ENCODE results near the gene FGF7. TPM values are rescaled to one million over a fixed set of nuclear protein-coding genes. Genes with fewer than 3 reads are reported as not detected.
"Not testable (repeated sequence)": the region's sequence is repeated elsewhere in the genome, so short reads cannot be mapped to it uniquely, and the experiment has no call there.

FGF7 gene
- polyA plus RNA-seq, 1 donor: 24.1 TPM

GRCh38 chr15:49439678-49440395 lies 16.8 kb downstream of the FGF7 start:
- no peak for DNase-seq

GRCh38 chr15:49441356-49441755 lies 18.3 kb downstream of the FGF7 start:
- DNase-seq: no peak

- DNase-seq: no peak
Observed at GRCh38 chr15:49441816-49442215, 18.8 kb downstream of the FGF7 start.

- no peak for DNase-seq
Observed at GRCh38 chr15:49452595-49452994, 29.6 kb downstream of the FGF7 start.

- no peak for DNase-seq
Observed at GRCh38 chr15:49456166-49456565, 33.1 kb downstream of the FGF7 start.

GRCh38 chr15:49458145-49458544 lies 35.1 kb downstream of the FGF7 start:
- no peak for DNase-seq

- DNase-seq: no peak
Observed at GRCh38 chr15:49460411-49460941, 37.4 kb downstream of the FGF7 start.

- DNase-seq: no peak
Observed at GRCh38 chr15:49462232-49462844, 39.3 kb downstream of the FGF7 start.

GRCh38 chr15:49464522-49464921 lies 41.5 kb downstream of the FGF7 start:
- DNase-seq: no peak

GRCh38 chr15:49466119-49466518 lies 43.1 kb downstream of the FGF7 start:
- DNase-seq: no peak

GRCh38 chr15:49467746-49468480 lies 44.9 kb downstream of the FGF7 start:
- no peak for DNase-seq

GRCh38 chr15:49468481-49468839 lies 45.4 kb downstream of the FGF7 start:
- DNase-seq: no peak

GRCh38 chr15:49471248-49471647 lies 48.2 kb downstream of the FGF7 start:
- not testable (repeated sequence) for DNase-seq

- no peak for DNase-seq
Observed at GRCh38 chr15:49471733-49472132, 48.7 kb downstream of the FGF7 start.

- no peak for DNase-seq
Observed at GRCh38 chr15:49472338-49472737, 49.3 kb downstream of the FGF7 start.

- no peak for DNase-seq
Observed at GRCh38 chr15:49473031-49473430, 50.0 kb downstream of the FGF7 start.

GRCh38 chr15:49478021-49478420 lies 55.0 kb downstream of the FGF7 start:
- DNase-seq: not testable (repeated sequence)

- not testable (repeated sequence) for DNase-seq
Observed at GRCh38 chr15:49478982-49479381, 55.9 kb downstream of the FGF7 start.

- peak; percentile 50 for DNase-seq
Observed at GRCh38 chr15:49485401-49485800, 62.4 kb downstream of the FGF7 start.

- no peak for DNase-seq
Observed at GRCh38 chr15:49490966-49491365, 67.9 kb downstream of the FGF7 start.

GRCh38 chr15:49492151-49492550 lies 69.1 kb downstream of the FGF7 start:
- DNase-seq: no peak

- DNase-seq: no peak
Observed at GRCh38 chr15:49492830-49493229, 69.8 kb downstream of the FGF7 start.

- no peak for DNase-seq
Observed at GRCh38 chr15:49494842-49495241, 71.8 kb downstream of the FGF7 start.
